ENCODE measurements around the gene MMADHC. TPM values are rescaled to one million over a fixed set of nuclear protein-coding genes. Genes with fewer than 3 reads are reported as not detected.

Gene MMADHC
- total and polyA plus RNA-seq, 2 experiments from 2014 or later, result 138 to 158 TPM

GRCh38 chr2:149613704-149614103 is 26.1 kb upstream of the MMADHC start:
- Histone ChIP-seq H4K20me1 (ENCODE audit: insufficient read depth, poor library complexity, severe bottlenecking) (no peaks in the 10 kb centered on the region), H3K36me3 (replicated peaks; ENCODE audit: insufficient read depth, low read depth) (no peaks in the 10 kb centered on the region), H3K9me3 (ENCODE audit: low read depth) (no peaks in the 10 kb centered on the region), H3K4me2 (no peak overlapping the region), H3K4me1 (ENCODE audit: insufficient read depth) (peaks cover 24% of the 10 kb centered on the region), H3K27ac (no peak overlapping the region), H3K27me3 (no peaks in the 10 kb centered on the region), H2AFZ (no peak overlapping the region), H3K79me2 (no peaks in the 10 kb centered on the region), H3K4me3 (no peak overlapping the region), H3K9me2 (replicated peaks; ENCODE audit: insufficient read depth) (no peaks in the 10 kb centered on the region)
- DNase-seq (ENCODE audit: low spot score), result no peak
- WGBS (ENCODE audit: low lambda C conversion rate, missing lambda C conversion rate), result 56% methylated on average over 2 of the region's 2 CpGs
- TF ChIP-seq EZH2phosphoT487 (IDR thresholded peaks at IDR 0.05; ENCODE audit: low read depth, severe bottlenecking, unreplicated experiment), result no peak
- no peak for TF ChIP-seq CTCF (IDR thresholded peaks at IDR 0.05; ENCODE audit: poor library complexity)
- no peak for TF ChIP-seq EZH2 (IDR thresholded peaks at IDR 0.05; ENCODE audit: borderline replicate concordance)

GRCh38 chr2:149612122-149612521 is 24.5 kb upstream of the MMADHC start:
- Histone ChIP-seq H3K27me3 (no peaks in the 10 kb centered on the region), H3K9me3 (ENCODE audit: low read depth) (no peaks in the 10 kb centered on the region), H3K9me2 (replicated peaks; ENCODE audit: insufficient read depth) (no peaks in the 10 kb centered on the region), H2AFZ (no peak overlapping the region), H4K20me1 (ENCODE audit: insufficient read depth, poor library complexity, severe bottlenecking) (no peaks in the 10 kb centered on the region), H3K4me3 (no peak overlapping the region), H3K36me3 (replicated peaks; ENCODE audit: insufficient read depth, low read depth) (no peaks in the 10 kb centered on the region), H3K4me2 (no peak overlapping the region), H3K27ac (peak overlapping the region; percentile 54), H3K4me1 (ENCODE audit: insufficient read depth) (peaks cover 24% of the 10 kb centered on the region), H3K79me2 (no peaks in the 10 kb centered on the region)
- no peak for TF ChIP-seq CTCF (IDR thresholded peaks at IDR 0.05; ENCODE audit: poor library complexity)
- no peak for TF ChIP-seq EZH2phosphoT487 (IDR thresholded peaks at IDR 0.05; ENCODE audit: low read depth, severe bottlenecking, unreplicated experiment)
- TF ChIP-seq EZH2 (IDR thresholded peaks at IDR 0.05; ENCODE audit: borderline replicate concordance), result no peak
- DNase-seq (ENCODE audit: low spot score), result no peak
- 78% methylated on average over 1 of the region's 1 CpG for whole genome bisulfite sequencing (ENCODE audit: low lambda C conversion rate, missing lambda C conversion rate)

GRCh38 chr2:149611100-149611820 is 23.7 kb upstream of the MMADHC start:
- Histone ChIP-seq H3K9me2 (replicated peaks; ENCODE audit: insufficient read depth) (no peaks in the 10 kb centered on the region), H3K36me3 (replicated peaks; ENCODE audit: insufficient read depth, low read depth) (no peaks in the 10 kb centered on the region), H3K9me3 (ENCODE audit: low read depth) (no peaks in the 10 kb centered on the region), H3K4me2 (no peak overlapping the region), H3K4me1 (ENCODE audit: insufficient read depth) (peaks cover 24% of the 10 kb centered on the region), H3K79me2 (no peaks in the 10 kb centered on the region), H3K27me3 (no peaks in the 10 kb centered on the region), H3K27ac (peak overlapping the region; percentile 25), H2AFZ (no peak overlapping the region), H3K4me3 (no peak overlapping the region), H4K20me1 (ENCODE audit: insufficient read depth, poor library complexity, severe bottlenecking) (no peaks in the 10 kb centered on the region)
- 88% methylated on average over 7 of the region's 7 CpGs for WGBS (ENCODE audit: low lambda C conversion rate, missing lambda C conversion rate)
- TF ChIP-seq EZH2 (IDR thresholded peaks at IDR 0.05; ENCODE audit: borderline replicate concordance) (no peak), CTCF (IDR thresholded peaks at IDR 0.05; ENCODE audit: poor library complexity) (peak; percentile 31)
- DNase-seq (ENCODE audit: low spot score), result peak; percentile 14

Data from hepatocyte (in vitro differentiated cells).